ENCODE measurements around the gene FOXD4L6. TPM values are rescaled to one million over a fixed set of nuclear protein-coding genes. Genes with fewer than 3 reads are reported as not detected.
"Not testable (repeated sequence)": the region's sequence is repeated elsewhere in the genome, so short reads cannot be mapped to it uniquely, and the experiment has no call there.

Gene FOXD4L6
- total RNA-seq, 1 donor = under 0.01 TPM

GRCh38 chr9:41079464-41079863, 49.0 kb downstream of the FOXD4L6 start:
- not testable (repeated sequence) for H3K36me3 ChIP-seq (ENCODE audit: insufficient read depth, low read length); H3K4me1 ChIP-seq (ENCODE audit: insufficient read depth, low read length); H2AFZ ChIP-seq (ENCODE audit: low read length); H3K4me2 ChIP-seq (ENCODE audit: insufficient read depth, low read length); H3K79me2 ChIP-seq (ENCODE audit: insufficient read depth, low read length); DNase-seq (ENCODE audit: insufficient read length, low spot score, missing footprints); H3K27me3 ChIP-seq (ENCODE audit: insufficient read depth, low read length); H3K4me3 ChIP-seq (ENCODE audit: insufficient read depth, low read length); H3K27ac ChIP-seq (ENCODE audit: low read depth, low read length); H3K9me3 ChIP-seq (ENCODE audit: low read depth, low read length); H4K20me1 ChIP-seq (ENCODE audit: insufficient read depth, low read length)

GRCh38 chr9:41077586-41077985, 50.9 kb downstream of the FOXD4L6 start:
- not testable (repeated sequence) for H3K4me2 ChIP-seq (ENCODE audit: insufficient read depth, low read length)

More at GRCh38 chr9:41077586-41077985, 50.9 kb downstream of the FOXD4L6 start:
- not testable (repeated sequence) for H3K4me3 ChIP-seq (ENCODE audit: insufficient read depth, low read length); H4K20me1 ChIP-seq (ENCODE audit: insufficient read depth, low read length); DNase-seq (ENCODE audit: insufficient read length, low spot score, missing footprints); H3K4me1 ChIP-seq (ENCODE audit: insufficient read depth, low read length); H3K27ac ChIP-seq (ENCODE audit: low read depth, low read length); H3K36me3 ChIP-seq (ENCODE audit: insufficient read depth, low read length); H3K9me3 ChIP-seq (ENCODE audit: low read depth, low read length); H3K79me2 ChIP-seq (ENCODE audit: insufficient read depth, low read length); H2AFZ ChIP-seq (ENCODE audit: low read length); H3K27me3 ChIP-seq (ENCODE audit: insufficient read depth, low read length)

Other genes with a start within 250 kb of the FOXD4L6 start
- 5.9 and 7.2 TPM in 2 replicates for gene ZNG1F, start 60.6 kb upstream of the FOXD4L6 start, total RNA-seq